Measurements from ENCODE around the gene AGAP3. TPM values are rescaled to one million over a fixed set of nuclear protein-coding genes. Genes with fewer than 3 reads are reported as not detected.

AGAP3 gene
- total and polyA plus RNA-seq, 12 donors: 40.2 to 93.4 (median 50.3) TPM

DNA sequence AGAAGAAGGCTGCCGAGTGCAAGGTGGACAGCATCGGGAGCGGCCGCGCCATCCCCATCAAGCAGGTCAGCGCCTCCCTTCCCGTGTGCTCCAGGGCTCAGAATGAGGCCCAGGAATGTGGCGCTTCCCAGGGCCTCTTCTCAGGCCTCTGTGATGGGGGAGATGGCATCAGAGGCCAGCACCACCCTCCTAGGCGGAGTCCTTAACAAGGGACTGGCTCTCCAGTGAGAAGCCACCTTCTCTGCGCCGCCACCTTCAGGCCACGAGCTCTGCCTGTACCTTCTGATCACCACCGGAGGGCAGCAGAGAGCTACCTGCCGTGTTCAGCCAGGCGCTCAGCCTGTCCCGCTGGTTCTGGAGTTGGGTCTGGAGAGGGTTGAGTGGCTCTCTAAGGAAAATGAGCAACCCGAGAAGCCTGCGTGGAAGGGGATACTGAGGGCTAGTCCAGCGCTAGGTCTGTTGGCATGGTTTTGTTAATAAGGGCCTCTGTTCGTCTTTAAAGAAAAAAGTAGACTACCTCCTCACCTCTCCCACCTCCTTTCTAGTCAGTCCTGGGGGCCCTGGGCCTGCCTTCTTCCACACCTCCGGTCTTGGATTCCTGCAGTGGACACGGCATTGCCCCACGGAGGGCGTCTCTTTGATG, 37.7 kb downstream of the AGAP3 start:
- H3K27ac ChIP-seq: no peak overlapping the region
- peaks cover 0 to 72% (median 27%) of the 10 kb centered on the region in 9 donors for H3K36me3 ChIP-seq

DNA sequence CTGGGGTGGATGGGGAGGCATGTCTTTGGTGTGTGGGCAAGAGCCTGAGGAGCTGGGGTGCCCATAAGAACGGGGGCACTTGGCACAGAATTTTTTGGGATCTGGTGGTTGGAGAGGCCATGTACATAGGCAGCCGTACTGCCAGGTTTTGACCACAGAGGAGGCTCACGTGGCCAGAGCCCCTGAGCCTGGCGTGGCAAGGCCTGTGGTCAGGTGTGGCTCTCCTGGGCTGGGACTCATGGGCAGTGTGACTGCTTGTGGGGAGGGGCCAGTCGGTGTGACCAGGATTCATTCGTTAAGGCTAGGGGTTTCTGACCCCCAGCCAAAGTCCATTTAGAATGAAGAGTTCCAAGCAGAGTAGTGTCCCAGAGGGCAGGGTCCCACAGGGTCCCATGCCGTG, 38.2 kb downstream of the AGAP3 start:
- no peak for DNase-seq
- TF ChIP-seq, protein P1, sequence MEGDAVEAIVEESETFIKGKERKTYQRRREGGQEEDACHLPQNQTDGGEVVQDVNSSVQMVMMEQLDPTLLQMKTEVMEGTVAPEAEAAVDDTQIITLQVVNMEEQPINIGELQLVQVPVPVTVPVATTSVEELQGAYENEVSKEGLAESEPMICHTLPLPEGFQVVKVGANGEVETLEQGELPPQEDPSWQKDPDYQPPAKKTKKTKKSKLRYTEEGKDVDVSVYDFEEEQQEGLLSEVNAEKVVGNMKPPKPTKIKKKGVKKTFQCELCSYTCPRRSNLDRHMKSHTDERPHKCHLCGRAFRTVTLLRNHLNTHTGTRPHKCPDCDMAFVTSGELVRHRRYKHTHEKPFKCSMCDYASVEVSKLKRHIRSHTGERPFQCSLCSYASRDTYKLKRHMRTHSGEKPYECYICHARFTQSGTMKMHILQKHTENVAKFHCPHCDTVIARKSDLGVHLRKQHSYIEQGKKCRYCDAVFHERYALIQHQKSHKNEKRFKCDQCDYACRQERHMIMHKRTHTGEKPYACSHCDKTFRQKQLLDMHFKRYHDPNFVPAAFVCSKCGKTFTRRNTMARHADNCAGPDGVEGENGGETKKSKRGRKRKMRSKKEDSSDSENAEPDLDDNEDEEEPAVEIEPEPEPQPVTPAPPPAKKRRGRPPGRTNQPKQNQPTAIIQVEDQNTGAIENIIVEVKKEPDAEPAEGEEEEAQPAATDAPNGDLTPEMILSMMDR (IDR thresholded peaks at IDR 0.05): no peak
- H3K4me1 ChIP-seq: peaks cover 3 to 28% (median 15%) of the 10 kb centered on the region in 9 donors
- intact Hi-C loops (cut with DNase I): loop anchor here (1.0 to 10.0 kb wide), 11 partner anchors 48 to 180 kb away; partner anchors contain the start of genes SMARCD3 (in 5 of the 10) and ABCF2 (in 2 of the 10)
- H3K9me3 ChIP-seq: no peaks in the 10 kb centered on the region
- H3K36me3 ChIP-seq: peaks cover 0 to 72% (median 27%) of the 10 kb centered on the region in 9 donors
- H3K27ac ChIP-seq: no peak overlapping the region
- H3K4me3 ChIP-seq: no peak overlapping the region
- 88 to 89% methylated on average over 7 of the region's 7 CpGs for WGBS, 2 donors
- no peaks in the 10 kb centered on the region for H3K27me3 ChIP-seq
- ATAC-seq: no peak

More for the DNA sequence above, 37.7 kb downstream of the AGAP3 start:
- Histone ChIP-seq H3K27me3 (no peaks in the 10 kb centered on the region), H3K9me3 (no peaks in the 10 kb centered on the region), H3K4me1 (peaks cover 3 to 28% (median 15%) of the 10 kb centered on the region in 9 donors), H3K4me3 (no peak overlapping the region)
- 43 to 49% methylated on average over 24 of the region's 24 CpGs for WGBS, 2 donors
- peak; percentile 81 to 88 for DNase-seq
- TF ChIP-seq, protein P1 (IDR thresholded peaks at IDR 0.05): peak; percentile 91 to 99 (median 98)
- intact Hi-C loops (cut with DNase I): loop anchor here (1.0 to 10.0 kb wide), 11 partner anchors 48 to 181 kb away; partner anchors contain the start of genes SMARCD3 (in 5 of the 10) and ABCF2 (in 2 of the 10)
- peak; percentile 65 to 87 (median 76) for ATAC-seq

- DNase-seq (no peak), ATAC-seq (no peak)
- Histone ChIP-seq H3K4me1 (peaks cover 3 to 28% (median 15%) of the 10 kb centered on the region in 9 donors), H3K36me3 (peaks cover 0 to 72% (median 24%) of the 10 kb centered on the region in 9 donors), H3K9me3 (no peaks in the 10 kb centered on the region), H3K4me3 (peak overlapping the region in 7 of 10 donors; percentile 52 to 65 (median 61)), H3K27me3 (no peaks in the 10 kb centered on the region), H3K27ac (peak overlapping the region in 2 of 10 donors; percentile 38 to 58)
- TF ChIP-seq, protein P1 (IDR thresholded peaks at IDR 0.05): no peak
- intact Hi-C loops (cut with DNase I): loop anchor here (1.0 to 10.0 kb wide), 12 partner anchors 46 to 180 kb away; partner anchors contain the start of genes SMARCD3 (in 5 of the 10) and ABCF2 (in 2 of the 10)
- 85 to 93% methylated on average over 14 of the region's 14 CpGs for WGBS, 2 donors
Measured at GRCh38 chr7:151124899-151125399, 38.7 kb downstream of the AGAP3 start.

- Histone ChIP-seq H3K4me3 (peak overlapping the region in 9 of 10 donors; percentile 23 to 65 (median 59)), H3K27ac (peak overlapping the region in 5 of 10 donors; percentile 38 to 58 (median 55)), H3K9me3 (no peaks in the 10 kb centered on the region), H3K36me3 (peaks cover 0 to 72% (median 19%) of the 10 kb centered on the region in 9 donors), H3K4me1 (peaks cover 3 to 28% (median 15%) of the 10 kb centered on the region in 9 donors), H3K27me3 (no peaks in the 10 kb centered on the region)
- peak; percentile 41 to 71 (median 60) for ATAC-seq
- intact Hi-C loops (cut with DNase I): loop anchor here (1.0 to 10.0 kb wide), 8 partner anchors 46 to 179 kb away; partner anchors contain the start of gene SMARCD3 (in 5 of the 10)
- TF ChIP-seq, protein P1 (IDR thresholded peaks at IDR 0.05): peak in 7 of 9 donors; percentile 4 to 52 (median 40)
- peak; percentile 50 to 66 for DNase-seq
- WGBS, 2 donors: 1 to 17% methylated on average over 22 of the region's 22 CpGs
Measured at GRCh38 chr7:151125470-151125845, 39.2 kb downstream of the AGAP3 start.

Measured in heart right ventricle (tissue), 16 donors.